ENCODE data around the gene BPIFA1.
A peak's percentile ranks its signal among the peaks of the same experiment; 100 is the strongest.

Gene BPIFA1

DNA sequence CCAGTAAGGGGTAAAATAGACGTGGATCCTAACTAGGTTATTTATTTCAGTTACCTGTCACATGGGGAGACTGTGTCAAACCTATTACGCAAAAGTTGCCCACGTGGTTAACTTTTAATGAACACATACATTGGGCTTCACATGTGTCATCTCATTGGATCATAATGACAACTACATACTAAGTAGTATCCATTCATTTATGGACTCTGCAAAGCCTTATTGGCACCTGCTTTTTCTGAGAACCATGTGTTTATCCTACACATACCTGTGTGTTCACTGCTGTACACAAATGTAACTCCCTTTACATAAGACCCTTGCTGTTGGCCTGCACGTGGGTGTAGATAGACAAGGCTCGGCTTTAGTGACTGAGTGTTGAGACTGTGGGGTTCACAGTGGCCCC is 5.1 kb downstream of the BPIFA1 start:
- DNase-seq: no peak

DNA sequence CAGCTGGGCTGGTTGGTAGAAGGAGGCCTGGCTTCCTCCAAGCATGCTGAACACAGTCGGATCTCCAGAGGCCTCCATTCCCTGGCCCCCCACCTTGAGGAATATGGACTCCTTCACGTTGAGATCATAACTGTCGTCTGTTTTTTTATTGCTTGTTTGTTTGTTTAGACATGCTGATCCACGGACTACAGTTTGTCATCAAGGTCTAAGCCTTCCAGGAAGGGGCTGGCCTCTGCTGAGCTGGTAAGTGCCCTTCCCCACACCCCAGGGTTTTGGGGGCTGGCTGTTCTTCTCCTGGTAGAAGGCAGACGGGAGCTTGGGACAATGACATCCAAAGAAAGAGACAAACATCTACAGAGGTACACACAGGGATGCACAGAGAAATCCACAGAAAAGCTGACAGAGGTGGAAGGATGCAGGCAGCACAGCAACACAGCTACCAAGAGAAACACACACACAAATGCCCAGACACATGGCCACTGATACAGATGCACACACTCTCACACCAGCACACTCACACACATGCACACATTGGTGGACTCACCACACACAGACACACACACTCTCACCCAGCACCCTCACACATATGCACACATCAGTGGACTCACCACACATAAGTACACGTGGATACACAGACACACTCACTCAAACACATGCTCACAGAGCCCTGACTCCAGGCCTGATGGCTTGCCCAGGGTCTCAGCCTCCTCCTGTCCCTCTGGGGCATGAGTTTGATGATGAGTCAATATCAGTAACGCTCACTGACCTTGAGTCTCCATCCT is 6.7 kb downstream of the BPIFA1 start:
- no peak for DNase-seq

DNA sequence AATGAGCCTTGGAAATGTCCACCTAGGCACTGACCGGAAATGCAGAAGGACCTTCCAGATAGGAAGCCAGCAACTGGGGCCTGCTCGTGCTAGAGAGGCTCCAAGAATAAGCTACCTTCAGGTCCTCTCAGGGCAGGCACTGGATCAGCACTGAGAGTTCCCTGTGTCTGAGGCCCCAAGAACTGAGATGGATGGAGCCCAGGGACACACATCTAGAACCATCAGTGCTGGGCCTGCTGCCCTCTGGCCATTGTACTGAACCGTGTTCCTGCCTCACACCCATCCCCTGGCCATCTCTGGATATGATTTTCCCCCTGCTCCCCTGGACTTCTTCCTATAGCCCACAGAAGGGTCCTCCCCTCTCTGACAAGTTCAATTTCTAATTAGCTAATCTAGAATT is 10.3 kb downstream of the BPIFA1 start:
- DNase-seq: no peak

DNA sequence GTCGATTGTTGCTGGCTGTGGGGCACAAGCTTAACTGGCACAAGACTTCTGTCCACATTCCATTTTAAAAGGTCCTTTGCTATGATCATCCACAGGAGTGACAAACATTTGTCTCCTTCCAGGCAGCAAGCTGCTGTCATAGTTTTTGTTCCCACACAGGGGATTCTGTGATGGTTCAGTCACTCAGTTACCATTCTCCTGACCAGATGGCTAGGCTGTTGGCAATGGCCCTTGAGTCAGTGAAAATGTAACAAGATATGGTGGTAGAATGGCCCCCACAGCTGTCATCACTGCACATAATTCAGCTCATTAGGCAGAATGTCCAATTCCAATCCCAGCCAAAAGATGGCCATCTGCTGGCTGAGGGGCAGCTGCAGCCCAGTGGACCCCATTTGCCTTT is 13.7 kb downstream of the BPIFA1 start:
- no peak for DNase-seq

DNA sequence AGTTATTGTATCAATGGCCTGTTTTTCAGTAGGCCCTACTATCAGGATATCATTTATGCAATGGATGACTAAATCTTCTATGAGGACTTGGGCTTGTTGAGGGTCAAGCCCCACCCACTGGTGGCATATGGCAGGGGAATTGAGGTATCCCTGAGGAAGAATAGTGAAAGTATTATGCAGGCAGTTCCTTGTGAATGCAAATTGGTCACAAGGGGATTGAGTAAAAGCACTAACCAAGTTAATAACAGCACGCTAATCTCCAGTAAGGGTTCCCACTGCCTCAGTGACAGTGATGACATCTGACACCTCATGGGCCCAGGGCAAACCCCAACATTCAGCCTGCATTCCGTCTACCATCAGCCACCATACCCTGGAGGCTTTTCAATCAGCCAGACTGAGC is 14.9 kb downstream of the BPIFA1 start:
- DNase-seq: no peak

DNA sequence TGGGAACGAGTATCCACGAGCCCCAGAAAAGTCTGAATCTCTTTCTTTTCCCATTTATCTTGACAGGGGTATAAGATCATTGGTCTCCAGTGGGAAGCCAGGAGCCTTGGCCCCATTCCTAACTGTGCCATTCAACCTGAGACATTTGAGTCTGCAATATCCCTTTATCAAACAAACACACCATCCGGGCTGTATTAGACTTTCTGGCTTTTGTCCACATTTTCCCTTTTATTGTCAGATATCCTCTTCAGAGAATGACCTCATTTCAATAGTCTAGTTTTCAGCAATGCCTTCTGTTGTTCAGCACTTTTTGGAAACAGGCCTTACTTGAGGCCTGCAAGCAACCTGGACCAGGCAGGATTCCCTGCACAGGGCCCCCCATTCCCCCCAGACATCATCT is 15.7 kb downstream of the BPIFA1 start:
- DNase-seq: no peak

DNA sequence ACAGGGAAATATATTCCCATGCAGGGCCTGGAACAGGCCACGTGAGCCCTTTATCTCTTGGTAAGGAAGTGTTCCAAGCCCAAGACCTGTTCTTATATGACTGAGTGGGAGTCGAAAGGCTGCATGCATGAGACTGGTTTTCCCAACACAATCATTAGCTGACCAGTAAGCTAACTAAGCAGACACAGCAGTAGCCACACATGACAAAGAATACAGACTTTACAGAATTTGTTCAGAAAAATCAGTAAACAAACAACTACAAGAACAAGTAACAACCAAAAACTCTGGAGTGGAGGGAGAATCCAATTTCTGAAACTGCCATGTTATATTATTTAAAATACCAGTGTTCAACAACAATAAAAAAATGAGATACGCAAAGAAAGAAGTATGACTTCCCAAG is 16.7 kb downstream of the BPIFA1 start:
- DNase-seq: no peak

DNA sequence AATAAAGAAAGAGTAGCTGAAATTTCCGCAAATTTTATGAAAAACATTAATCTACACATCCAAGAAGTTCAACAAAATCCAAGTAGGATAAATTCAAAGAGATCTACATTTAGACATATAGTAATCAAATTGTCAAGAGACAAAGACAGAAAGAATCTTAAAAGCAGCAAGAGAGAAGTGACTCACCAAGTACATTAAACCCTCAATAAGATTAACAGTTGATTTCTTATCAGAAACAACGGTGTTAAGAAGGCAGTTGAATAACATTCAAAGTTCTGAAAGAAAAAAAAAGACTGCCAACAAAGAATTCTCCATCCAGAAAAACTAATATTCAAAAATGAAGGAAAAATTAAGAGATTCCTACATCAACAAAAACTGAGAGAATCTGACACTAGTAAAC is 19.2 kb downstream of the BPIFA1 start:
- no peak for DNase-seq

DNA sequence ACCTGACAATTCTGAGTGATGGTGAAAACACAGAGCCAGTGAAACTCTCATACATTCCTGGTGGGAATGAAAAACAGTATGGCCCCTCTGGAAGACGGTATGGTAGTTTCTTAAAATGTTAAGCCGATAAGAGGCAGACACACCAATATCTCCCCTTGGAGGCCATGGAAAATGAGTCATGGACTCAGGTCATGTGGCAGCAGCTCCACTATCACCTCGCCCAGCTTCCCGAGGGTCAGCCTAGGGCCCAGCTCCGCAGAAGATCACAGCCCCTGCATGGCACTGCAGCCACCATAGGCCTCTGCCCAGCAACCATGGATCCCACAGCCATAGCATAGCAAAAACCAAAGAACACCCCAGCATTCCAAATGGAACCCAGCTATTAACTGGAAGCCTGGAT is 21.4 kb downstream of the BPIFA1 start:
- no peak for DNase-seq

DNA sequence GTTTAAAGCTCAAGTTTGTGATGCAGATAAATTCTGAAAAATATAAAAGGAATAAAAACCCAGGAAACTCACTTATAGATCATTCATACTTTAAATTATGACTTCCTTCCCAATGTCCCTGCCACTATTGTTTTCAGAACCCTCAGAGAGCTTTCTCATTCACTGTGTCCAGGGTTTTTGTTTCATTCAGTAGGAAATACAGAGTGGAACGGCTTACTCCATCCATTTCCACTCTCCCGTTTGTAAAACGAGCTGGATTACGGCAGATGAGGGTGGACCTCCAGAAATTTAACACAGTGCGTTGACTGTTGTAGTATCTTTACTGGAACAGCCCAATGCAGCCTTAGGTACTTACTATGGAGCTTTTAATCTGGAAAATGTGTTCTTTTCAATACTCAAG is 23.6 kb downstream of the BPIFA1 start:
- no peak for DNase-seq

DNA sequence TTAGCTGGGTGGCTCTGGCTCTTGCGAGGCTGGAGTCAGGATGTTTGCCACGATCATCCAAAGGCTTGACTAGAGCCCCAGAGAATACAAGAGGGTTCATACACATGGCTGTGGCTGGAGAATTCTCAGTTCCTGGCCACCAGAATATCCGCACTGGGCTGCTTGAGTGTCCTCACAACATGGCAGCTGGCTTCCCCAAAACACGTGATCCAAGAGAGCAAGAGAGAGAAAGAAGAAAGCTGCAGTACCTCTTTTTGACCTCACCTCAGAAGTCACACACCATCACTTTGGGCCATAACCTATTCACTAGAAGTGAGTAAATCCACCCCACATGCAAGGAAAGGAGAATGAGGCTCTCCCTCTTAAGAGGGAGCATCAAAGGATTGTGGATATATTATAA is 25.7 kb downstream of the BPIFA1 start:
- DNase-seq: no peak

DNA sequence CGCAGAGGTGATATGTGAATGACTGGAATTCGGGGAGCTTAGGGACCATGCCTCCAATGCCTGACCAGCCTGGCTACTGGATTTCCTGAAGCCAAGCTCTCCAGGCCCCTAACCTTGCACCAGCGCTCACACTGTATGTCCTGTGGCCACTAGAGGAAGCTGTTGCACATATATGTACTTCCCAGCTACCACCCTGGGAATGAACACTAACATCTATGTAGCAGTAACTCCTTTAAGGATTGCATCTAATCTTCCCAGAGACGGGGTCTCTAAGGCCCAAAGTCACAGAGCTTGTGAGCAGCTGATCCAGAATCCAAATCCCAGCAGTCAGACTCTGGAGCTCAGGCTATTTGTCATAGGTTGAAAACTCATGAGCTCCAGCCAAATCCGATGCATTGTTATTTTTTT is 26.9 kb downstream of the BPIFA1 start:
- peak; percentile 66 for DNase-seq

DNA sequence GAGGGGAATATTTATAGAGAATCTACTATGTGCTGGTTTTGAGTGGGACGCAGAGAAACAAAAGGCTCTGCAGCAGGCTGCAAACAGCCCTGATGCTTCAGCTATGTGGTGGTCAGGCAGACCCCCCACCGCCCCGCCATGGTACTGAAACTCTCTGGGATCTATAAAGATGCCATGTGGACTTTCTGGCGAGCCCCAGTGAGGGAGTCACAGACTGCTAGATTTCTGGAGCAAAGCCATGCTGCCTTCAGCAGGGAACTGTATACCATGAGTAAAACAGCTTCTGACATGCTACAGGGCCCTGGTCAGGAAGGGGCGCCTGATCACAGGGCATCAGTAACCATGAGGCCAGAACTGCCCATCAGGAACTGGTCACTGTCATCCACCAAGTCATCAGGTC is 28.0 kb downstream of the BPIFA1 start:
- DNase-seq: no peak

DNA sequence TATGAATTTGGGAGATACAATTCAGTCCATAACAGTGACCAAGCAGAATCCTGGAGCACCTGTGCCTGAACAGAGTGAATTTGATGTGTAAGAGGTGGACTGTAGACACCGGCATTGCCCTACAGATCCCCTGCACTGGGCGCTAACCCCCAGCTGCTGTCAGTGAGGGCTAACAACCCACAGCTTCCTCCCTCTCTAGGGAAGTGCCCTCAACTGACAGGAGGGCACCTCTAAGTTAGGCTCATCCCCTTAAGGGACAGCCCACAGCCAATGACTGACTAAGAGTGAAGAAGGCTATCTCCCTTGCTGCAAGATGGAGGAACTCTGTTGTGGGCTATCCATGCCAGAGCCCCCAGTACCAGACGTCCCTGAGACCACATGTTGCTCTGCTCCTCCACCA is 31.9 kb downstream of the BPIFA1 start:
- no peak for DNase-seq

DNA sequence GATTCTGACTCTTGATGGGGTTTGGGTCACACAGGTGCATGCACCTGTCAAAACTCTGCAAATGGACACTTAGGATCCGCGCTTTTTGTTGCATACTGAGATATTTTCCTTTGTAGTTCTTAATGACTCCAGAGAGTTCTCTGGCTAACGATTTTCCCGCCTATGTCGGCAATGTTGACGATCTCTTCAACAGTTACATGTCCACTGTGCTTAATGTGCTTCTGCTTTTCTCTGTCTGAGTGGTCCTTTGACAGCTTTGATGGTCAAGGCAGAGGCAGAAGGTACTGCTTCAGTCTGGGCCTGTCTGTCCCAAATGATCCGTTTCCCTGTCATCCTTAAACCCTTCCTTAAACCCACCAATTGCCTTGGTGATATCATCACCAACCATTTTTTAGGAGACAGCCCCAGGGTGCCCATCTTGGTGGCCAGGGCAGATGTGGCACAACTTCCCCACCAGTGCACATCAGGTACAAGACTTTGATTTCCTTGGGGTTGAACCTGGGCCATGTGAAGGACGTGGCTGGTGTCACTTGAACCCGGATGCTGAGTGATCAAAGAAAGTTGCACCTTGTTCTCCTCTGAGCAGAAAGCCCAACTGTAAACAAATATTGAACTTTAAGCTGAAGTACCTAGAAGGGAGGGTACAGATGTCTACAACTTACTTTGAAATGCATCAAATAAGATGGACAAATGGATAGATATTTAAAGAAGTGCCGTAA is 36.5 kb downstream of the BPIFA1 start:
- DNase-seq: no peak

DNA sequence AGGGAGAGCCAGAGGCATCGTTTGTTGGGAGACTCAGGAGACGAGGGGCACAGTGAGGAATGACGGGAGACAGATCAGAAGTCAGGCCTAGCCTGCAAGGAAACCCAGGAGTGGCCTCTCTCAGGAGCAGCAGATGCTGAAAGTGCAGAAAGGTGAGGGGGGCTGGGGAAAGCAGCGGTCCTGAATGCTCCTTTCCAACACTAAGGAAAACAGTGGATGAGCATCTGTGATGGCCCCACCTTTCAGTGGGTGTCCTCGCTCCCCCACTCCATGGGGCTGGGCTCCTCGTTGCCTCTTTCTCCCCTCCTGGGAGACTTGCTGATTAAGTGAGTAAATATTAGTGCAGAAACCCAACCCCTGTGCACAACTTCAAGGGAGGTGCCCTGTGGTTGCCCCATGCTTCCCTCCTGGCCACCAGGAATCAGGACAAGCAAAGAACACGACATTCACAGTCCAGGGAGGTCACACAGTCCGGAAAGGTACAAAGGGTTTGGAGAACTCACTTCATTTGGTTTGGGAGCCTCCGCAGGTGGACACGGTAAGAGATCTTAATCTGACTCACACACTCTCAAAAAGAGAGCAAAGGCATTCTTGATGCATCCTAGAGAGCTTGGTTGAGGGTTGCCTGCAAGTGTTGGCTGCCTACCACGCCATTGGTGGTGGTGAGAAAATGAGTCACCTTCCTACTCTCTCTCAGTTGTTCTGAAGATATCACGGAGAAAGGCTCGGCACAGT is 37.5 kb downstream of the BPIFA1 start:
- DNase-seq: no peak

DNA sequence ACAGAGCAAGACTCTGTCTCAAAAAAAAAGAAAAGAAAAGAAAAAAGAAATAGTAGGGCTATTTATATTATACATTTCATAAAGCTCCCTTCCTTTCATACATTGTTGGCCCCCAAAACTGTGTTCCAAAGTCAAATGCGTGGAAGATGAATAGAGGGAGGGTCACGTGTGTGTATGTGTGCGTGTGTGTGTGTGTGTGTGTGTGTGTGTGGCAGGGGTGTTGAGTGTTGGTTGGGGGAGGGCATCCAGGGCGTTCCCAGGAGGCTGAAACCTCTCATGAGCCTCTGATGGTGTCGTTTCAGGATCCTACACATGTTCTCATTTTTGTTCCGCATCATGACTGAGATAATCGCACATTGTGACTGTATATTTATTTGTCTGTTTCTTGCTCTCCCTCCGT is 39.4 kb downstream of the BPIFA1 start:
- no peak for DNase-seq

DNA sequence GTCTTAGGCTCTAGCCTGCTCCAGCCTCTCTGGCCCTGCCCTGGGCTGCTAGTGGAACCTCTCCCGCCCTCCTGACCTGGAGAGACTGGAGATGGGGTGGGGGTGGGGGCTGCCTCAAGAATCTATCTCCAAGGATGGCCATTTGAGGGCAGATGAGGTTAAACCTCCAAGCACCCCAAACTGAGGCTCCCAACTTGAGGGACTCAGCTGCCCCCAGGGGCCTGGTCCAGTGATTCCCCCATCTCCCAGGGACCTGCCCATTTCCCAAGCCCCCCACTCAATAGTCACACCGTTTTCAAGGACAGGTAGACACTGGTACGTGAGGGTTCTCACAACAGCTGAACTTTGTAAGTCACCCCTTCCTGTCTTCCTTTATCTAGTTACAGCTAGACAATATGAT is 40.1 kb downstream of the BPIFA1 start:
- DNase-seq: no peak

DNA sequence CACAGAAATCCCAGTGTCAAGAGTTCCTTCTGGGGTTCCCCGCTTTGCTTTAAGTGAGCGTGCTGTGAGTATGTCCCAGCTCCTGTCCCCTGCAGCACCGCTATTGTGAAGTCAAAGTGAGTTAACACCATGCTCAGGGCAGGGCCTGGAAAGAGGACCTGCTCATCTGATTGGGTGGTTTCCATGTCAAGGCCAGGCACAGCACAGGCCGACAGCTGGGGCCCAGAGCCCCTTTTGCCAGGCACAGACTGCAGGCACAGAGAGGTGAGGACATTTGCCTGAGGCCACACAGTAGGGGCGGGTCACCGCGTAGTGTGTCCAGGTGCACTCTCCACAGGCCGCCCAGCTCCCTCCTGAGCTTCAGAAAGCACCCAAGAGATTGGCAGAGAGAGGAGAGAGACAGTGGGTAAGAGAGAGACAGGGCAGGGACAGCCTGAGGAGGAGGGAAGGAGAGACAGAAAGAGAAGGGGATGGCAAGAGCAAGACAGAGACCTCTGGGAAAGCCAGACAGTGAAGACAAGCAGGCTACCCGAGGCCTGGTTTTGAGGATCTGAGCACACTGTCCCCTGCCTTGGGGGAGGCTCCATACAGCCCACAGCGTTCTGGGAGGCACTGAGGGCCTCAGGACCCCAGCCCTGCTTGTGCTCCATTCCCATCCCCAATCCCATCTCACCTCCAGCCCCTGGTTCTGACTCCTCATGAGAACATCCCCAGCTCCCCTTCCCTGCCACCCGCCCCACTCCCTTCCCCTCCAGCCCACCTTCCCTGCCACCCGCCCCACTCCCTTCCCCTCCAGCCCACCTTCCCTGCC is 40.7 kb downstream of the BPIFA1 start:
- no peak for DNase-seq

DNA sequence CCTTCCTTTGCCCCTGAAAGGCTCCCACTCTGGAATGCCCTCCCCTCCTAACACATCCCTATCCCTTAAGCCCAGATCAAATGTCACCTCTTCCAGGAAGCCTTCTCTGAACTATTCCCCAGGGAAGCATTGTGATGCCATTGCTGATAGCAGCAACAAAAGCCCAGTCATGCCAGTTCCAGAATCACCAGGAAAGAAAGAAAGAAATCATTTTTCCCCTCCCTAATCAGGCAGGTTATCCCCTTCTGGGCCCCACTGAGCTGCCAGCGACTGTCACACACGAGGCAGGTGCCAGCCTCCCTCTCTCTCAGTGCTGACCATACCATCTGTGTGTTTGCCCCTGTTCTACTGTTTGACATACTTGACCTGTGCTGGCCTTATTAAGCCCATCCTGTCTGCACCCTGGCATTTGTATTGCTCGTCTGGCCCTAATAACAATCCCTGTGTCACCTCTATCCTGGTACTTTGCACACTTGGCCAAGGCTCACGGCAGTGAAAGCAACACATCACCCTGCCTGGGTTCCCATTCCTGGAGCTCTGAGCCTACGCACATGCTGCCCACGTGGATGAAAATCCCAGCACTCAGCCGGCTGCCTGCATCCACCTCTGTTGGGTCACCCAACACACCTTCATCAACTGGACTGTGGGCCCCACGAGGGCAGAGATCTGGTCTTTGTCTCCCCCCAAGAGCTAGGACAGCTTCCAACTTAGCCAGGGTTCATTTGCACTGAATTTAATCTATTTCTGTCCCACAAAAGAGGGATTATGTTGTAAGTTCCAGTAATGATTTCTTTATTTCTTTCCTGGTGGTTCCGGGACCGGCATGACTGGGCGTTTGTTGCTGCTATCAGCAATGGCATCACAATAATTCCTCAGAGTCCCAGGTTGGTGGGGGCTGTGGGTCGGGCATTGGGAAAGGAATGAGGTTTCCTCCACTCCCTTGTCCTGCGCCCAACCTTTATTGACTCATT is 42.0 kb downstream of the BPIFA1 start:
- DNase-seq: no peak

DNA sequence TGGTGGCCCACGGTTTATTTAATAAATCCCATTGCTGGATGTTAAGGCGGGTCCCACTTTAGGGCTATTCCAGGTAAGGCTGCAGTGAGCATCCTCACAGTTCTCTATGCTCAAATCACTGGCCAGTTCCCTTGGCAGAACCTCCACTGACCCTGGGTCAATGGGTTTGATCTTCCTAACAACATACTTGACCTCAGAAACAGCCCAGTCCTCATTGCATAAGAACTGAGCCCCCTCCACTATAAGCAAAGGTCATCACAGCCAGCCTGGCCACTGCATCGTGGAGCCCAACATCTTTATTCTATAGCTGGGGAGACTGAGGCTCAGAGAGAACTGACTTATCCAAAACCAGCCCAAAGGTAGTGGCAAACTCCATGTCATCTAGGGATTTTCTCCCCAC is 42.9 kb downstream of the BPIFA1 start:
- no peak for DNase-seq

Data from HCEC 1CT (cell line).